MCF 10A (cell line): Measurements from ENCODE around the gene TUBB2B. TPM values are rescaled to one million over a fixed set of nuclear protein-coding genes. Genes with fewer than 3 reads are reported as not detected.

Source experiments
- BruUV-seq: library from RNA; stranded (reverse); fragments of 400-500 nt; replicated peaks from 2 replicates; lab custom pipeline; 2021; lab: Mats Ljungman, UMichigan
- CTCF ChIA-PET: fragments of 300-600 bp; sonication (Branson Sonifier 250); formaldehyde crosslinking; extraction: SDS; loops from one replicate; lab custom pipeline; 2021; ENCODE audit warnings: antibody characterized with exemption, inconsistent platforms; lab: Yijun Ruan, JAX
- POLR2A ChIA-PET: fragments of 300-600, 350-650 bp; sonication (Branson Sonifier 250); formaldehyde crosslinking; extraction: SDS; loops from one replicate; lab custom pipeline; 2020; ENCODE audit warnings: antibody characterized with exemption, inconsistent platforms; lab: Yijun Ruan, JAX
- DNase-seq: peaks from one replicate; pipeline ENCODE4 v3.0.0-alpha.2; 2018; ENCODE audit not compliant: unreplicated experiment
- H3K27ac Mint-ChIP-seq: one replicate; pipeline ENCODE4 v1.8.0; 2022; ENCODE audit warnings: mild to moderate bottlenecking, low read depth, mixed read lengths; ENCODE audit not compliant: unreplicated experiment
- H3K27me3 Mint-ChIP-seq: one replicate; pipeline ENCODE4 v1.8.0; 2022; ENCODE audit warnings: mixed read lengths; ENCODE audit not compliant: insufficient read depth, unreplicated experiment
- H3K36me3 Mint-ChIP-seq: one replicate; pipeline ENCODE4 v1.8.0; 2022; ENCODE audit warnings: mild to moderate bottlenecking, moderate library complexity, mixed read lengths; ENCODE audit not compliant: insufficient read depth, unreplicated experiment
- H3K4me1 Mint-ChIP-seq: one replicate; pipeline ENCODE4 v1.8.0; 2022; ENCODE audit warnings: mixed read lengths; ENCODE audit not compliant: insufficient read depth, unreplicated experiment
- H3K4me3 Mint-ChIP-seq: one replicate; pipeline ENCODE4 v1.8.0; 2022; ENCODE audit warnings: mild to moderate bottlenecking, moderate library complexity, mixed read lengths; ENCODE audit not compliant: unreplicated experiment
- H3K9me3 Mint-ChIP-seq: one replicate; pipeline ENCODE4 v1.8.0; 2022; ENCODE audit warnings: mixed read lengths; ENCODE audit not compliant: unreplicated experiment
- CTCF ChIP-seq: fragments of 200-600 bp; IDR thresholded peaks from one replicate; pipeline ENCODE4 v1.8.0; 2022; ENCODE audit warnings: antibody characterized with exemption, mild to moderate bottlenecking; ENCODE audit not compliant: unreplicated experiment
- intact Hi-C: fragments of 100-400 bp; cut with micrococcal nuclease; formaldehyde crosslinking; loops from 2 replicates; pipeline ENCODE4 v1.14.1; 2022
- total RNA-seq: library from RNA; stranded (reverse); gene quantifications from 2 replicates; pipeline ENCODE4 v1.2.3, GENCODE V29; 2022

Gene TUBB2B
- total RNA-seq, 1 experiment from 2014 or later, result 0.47 TPM

GRCh38 chr6:3209114-3210023, 18.1 kb downstream of the TUBB2B start:
- Mint-ChIP-seq H3K4me1 (peaks cover 26% of the 10 kb centered on the region), H3K36me3 (no peaks in the 10 kb centered on the region), H3K4me3 (peak overlapping the region; percentile 61), H3K27me3 (no peaks in the 10 kb centered on the region), H3K27ac (peak overlapping the region; percentile 94), H3K9me3 (no peaks in the 10 kb centered on the region)
- BruUV-seq, result TSS peak; percentile 80
- TF ChIP-seq CTCF, result no peak
- ChIA-PET POLR2A (interaction anchor here (0.5 to 3.4 kb wide), 20 partner anchors 10 to 342 kb away, joined by 3 to 34 read pairs (median 3); partner anchors contain the start of genes BPHL, PSMG4, RIPK1 and TUBB2A), CTCF (interaction anchor here (0.6 to 3.2 kb wide), 12 partner anchors 43 to 601 kb away, joined by 3 to 17 read pairs (median 4); partner anchors contain the start of genes SERPINB6 and TUBB2A)
- peak; percentile 99 for DNase-seq
- intact Hi-C loops, result loop anchor here (1.0 to 5.0 kb wide), 4 partner anchors 43 to 207 kb away; partner anchors contain the start of gene TUBB2A

- TF ChIP-seq CTCF, result no peak
- intact Hi-C loops, result loop anchor here (1.0 to 5.0 kb wide), 4 partner anchors 44 to 206 kb away; partner anchors contain the start of gene TUBB2A
- Mint-ChIP-seq H3K36me3 (no peaks in the 10 kb centered on the region), H3K27ac (peak overlapping the region; percentile 94), H3K4me1 (peaks cover 26% of the 10 kb centered on the region), H3K27me3 (no peaks in the 10 kb centered on the region), H3K4me3 (peak overlapping the region; percentile 61), H3K9me3 (no peaks in the 10 kb centered on the region)
- no peak for DNase-seq
- ChIA-PET CTCF (interaction anchor here (0.6 to 3.2 kb wide), 12 partner anchors 43 to 602 kb away, joined by 3 to 17 read pairs (median 4); partner anchors contain the start of genes SERPINB6 and TUBB2A), POLR2A (interaction anchor here (0.6 to 3.4 kb wide), 19 partner anchors 11 to 341 kb away, joined by 3 to 34 read pairs (median 3); partner anchors contain the start of genes BPHL, PSMG4, RIPK1 and TUBB2A)
- BruUV-seq, result no TSS peak
These were observed 18.7 kb downstream of the TUBB2B start for GRCh38 chr6:3208775-3209113.

GRCh38 chr6:3208098-3208774, 19.2 kb downstream of the TUBB2B start:
- H3K27ac Mint-ChIP-seq, result peak overlapping the region; percentile 94
- no peaks in the 10 kb centered on the region for H3K9me3 Mint-ChIP-seq
- CTCF ChIA-PET, result interaction anchor here (0.6 to 3.2 kb wide), 13 partner anchors 41 to 237 kb away, joined by 3 to 17 read pairs (median 4); partner anchors contain the start of genes SERPINB6 and TUBB2A
- H3K4me1 Mint-ChIP-seq, result peaks cover 26% of the 10 kb centered on the region
- no peak for TF ChIP-seq CTCF
- H3K36me3 Mint-ChIP-seq, result no peaks in the 10 kb centered on the region
- H3K4me3 Mint-ChIP-seq, result peak overlapping the region; percentile 61
- intact Hi-C loops, result loop anchor here (5.0 kb wide), 1 partner anchor 206 kb away; no protein-coding TSS in a partner anchor
- DNase-seq, result peak; percentile 80
- POLR2A ChIA-PET, result interaction anchor here (0.6 to 3.4 kb wide), 17 partner anchors 12 to 140 kb away, joined by 3 to 34 read pairs (median 4); partner anchors contain the start of genes BPHL, PSMG4, RIPK1 and TUBB2A
- no TSS peak for BruUV-seq
- no peaks in the 10 kb centered on the region for H3K27me3 Mint-ChIP-seq
